ENCODE data around the gene TRAPPC10.
A peak's percentile ranks its signal among the peaks of the same experiment; 100 is the strongest.

Gene TRAPPC10, protein sequence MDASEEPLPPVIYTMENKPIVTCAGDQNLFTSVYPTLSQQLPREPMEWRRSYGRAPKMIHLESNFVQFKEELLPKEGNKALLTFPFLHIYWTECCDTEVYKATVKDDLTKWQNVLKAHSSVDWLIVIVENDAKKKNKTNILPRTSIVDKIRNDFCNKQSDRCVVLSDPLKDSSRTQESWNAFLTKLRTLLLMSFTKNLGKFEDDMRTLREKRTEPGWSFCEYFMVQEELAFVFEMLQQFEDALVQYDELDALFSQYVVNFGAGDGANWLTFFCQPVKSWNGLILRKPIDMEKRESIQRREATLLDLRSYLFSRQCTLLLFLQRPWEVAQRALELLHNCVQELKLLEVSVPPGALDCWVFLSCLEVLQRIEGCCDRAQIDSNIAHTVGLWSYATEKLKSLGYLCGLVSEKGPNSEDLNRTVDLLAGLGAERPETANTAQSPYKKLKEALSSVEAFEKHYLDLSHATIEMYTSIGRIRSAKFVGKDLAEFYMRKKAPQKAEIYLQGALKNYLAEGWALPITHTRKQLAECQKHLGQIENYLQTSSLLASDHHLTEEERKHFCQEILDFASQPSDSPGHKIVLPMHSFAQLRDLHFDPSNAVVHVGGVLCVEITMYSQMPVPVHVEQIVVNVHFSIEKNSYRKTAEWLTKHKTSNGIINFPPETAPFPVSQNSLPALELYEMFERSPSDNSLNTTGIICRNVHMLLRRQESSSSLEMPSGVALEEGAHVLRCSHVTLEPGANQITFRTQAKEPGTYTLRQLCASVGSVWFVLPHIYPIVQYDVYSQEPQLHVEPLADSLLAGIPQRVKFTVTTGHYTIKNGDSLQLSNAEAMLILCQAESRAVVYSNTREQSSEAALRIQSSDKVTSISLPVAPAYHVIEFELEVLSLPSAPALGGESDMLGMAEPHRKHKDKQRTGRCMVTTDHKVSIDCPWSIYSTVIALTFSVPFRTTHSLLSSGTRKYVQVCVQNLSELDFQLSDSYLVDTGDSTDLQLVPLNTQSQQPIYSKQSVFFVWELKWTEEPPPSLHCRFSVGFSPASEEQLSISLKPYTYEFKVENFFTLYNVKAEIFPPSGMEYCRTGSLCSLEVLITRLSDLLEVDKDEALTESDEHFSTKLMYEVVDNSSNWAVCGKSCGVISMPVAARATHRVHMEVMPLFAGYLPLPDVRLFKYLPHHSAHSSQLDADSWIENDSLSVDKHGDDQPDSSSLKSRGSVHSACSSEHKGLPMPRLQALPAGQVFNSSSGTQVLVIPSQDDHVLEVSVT

GRCh38 chr21:44011579-44012473 lies at the start of gene TRAPPC10:
Gene TRAPPC10 (plus strand): TSS chr21:44012309. CDS start chr21:44012494, 185 bp downstream.
- peak; percentile 87 for DNase-seq

GRCh38 chr21:43965911-43966585 lies 46.1 kb upstream of the TRAPPC10 start:
- DNase-seq: no peak

- no peak for DNase-seq
Measured at GRCh38 chr21:43966946-43967512, 45.1 kb upstream of the TRAPPC10 start.

DNA sequence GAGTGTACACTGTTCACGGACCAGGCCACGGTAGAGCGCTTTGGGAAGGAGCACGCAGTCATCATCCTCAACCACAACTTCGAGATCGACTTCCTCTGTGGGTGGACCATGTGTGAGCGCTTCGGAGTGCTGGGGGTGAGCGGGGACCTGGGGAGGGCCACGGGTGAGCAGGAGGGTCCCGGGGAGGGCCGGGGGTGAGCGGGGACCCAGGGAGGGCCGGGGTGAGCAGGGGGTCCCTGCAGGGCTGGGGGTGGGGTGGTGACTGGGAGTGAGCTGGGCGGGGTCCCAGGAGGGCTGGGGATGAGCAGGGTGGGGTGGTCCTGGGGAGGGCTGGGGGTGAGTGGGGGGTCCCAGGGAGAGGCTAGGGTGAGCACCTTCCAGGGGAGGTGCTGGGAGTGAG lies 44.1 kb upstream of the TRAPPC10 start:
- DNase-seq: no peak

DNA sequence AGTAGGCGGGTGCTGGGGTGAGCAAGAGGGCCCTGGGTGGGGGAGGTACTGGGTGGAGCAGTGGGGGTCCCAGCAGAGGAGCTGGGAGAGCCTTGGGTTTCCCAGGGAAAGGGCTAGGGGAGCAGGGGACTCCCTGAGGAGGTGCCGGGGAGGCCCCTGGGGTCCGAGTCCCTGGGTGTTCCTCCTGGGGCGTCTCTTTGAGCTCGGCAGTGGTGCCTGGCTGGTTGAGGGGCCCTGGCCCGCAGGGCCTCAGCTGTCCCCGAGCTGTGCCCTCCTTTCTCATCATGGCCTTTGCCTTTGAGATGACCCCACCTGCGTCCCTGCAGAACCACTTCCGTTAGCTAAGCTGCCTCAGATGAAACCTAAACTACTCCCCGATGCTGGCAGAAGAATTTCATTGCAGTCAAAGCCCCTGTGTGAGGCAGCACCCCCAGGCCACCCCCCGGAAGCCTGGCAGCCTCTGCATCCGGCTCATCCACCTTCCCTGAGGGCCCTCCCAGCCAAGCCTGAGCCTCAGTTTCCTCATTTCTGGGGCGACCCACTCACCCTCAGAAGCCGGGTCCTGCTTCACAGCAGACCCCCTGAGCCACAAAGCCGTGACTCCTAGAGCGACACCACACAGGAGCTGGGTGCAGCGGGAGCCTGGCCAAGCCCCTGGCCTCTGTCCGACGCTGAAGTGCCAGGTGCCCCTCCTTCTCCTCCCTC lies 43.5 kb upstream of the TRAPPC10 start:
- no peak for DNase-seq

DNA sequence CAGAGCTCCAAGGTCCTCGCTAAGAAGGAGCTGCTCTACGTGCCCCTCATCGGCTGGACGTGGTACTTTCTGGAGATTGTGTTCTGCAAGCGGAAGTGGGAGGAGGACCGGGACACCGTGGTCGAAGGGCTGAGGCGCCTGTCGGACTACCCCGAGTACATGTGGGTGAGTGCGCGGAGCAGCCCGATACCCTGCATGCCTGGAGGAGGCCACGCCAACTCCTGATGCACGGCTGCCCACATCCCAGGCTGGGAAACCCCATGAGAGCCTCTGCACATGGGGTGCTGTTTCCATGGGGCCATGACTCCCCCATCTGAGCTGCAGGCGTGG lies 43.0 kb upstream of the TRAPPC10 start:
- DNase-seq: no peak

GRCh38 chr21:43970551-43970950 lies 41.6 kb upstream of the TRAPPC10 start:
- no peak for DNase-seq

DNA sequence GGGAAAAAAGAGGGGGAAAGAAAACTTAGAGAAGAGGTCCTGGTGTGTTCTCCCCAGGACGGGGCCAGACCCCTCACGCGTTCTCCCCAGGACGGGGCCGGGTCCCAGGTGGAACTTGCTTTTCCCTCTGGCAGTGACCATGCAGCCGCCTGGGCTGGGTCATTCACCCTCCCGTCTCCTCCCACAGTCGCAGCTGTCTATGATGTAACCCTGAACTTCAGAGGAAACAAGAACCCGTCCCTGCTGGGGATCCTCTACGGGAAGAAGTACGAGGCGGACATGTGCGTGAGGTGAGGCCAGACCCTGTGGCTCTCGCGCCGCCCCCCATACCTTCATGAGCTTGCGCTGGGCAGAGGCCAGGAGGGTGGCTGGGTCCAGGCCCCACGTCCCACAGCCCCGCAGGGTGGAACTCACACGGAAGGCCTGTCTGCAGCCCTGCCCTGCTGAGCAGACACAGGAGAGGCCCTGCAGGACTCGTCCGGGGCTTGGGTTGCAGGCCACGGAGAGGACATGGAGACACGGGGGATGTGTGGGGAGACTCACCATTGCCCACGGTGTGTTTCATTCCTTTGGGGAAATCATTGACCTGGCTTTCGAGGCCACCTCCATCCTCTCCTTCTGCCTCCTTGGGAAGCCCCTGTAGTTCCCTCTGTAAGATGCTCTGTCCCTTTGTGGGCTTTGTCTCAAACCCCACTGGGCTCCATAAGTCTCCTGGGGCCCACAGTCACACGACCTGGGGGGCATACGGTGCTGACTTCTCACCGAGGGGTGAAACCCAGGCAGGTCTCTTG lies 40.7 kb upstream of the TRAPPC10 start:
- DNase-seq: no peak

GRCh38 chr21:43971992-43972255 lies 40.2 kb upstream of the TRAPPC10 start:
- DNase-seq: no peak

- no peak for DNase-seq
Measured at GRCh38 chr21:43972850-43973633, 39.1 kb upstream of the TRAPPC10 start.

GRCh38 chr21:43973634-43973955 lies 38.5 kb upstream of the TRAPPC10 start:
- no peak for DNase-seq

GRCh38 chr21:43974791-43975468 lies 37.2 kb upstream of the TRAPPC10 start:
- DNase-seq: peak; percentile 48

DNA sequence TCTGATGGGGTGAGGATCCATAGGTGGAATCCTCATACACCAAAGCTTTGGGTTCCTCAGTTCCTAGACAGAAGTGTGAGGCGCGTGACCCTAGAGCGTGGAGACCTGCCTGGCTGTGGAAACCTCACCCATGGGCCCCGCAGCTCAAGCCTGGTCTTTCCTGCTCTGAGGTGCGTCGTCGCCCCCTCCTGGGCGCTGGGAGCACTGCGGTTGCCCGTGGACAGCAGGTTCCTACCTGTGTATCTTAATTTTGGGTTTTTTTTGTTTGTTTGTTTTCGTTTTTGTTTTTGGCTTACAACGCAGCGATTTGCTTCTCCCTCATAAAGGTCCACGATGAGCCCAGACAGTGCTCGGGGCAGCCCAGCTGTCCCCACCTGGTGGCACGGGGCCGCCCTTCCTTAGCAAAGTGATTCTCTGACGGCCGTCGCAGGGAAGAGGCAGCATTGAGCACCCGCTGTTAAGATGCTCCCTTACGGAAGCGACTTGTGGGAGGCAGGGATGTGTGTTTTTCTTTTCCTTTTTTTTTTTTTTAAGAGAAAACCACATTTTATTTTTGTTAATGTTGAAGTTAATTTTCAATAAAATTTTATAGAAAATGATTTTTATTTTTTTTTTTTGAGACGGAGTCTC lies 36.5 kb upstream of the TRAPPC10 start:
- DNase-seq: peak; percentile 68

DNA sequence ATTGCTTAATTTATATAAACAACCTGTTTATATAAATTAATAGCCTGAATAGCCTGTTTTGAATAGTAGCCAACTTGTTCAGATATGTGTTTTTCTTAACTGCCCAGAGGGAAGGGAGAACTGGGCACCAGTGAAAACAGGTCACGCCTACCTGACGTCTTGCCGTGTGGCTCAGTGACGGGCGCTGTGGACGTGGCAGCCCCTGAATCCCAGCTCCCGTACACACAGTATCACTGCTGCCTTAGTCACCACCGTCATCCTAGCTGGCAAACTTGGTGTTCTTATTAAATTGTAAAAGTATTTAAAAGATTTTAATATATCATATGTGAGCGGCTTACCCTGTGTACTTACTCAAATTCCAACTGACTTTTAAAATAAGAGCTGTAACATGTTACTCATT lies 35.4 kb upstream of the TRAPPC10 start:
- no peak for DNase-seq

GRCh38 chr21:43978060-43978459 lies 34.0 kb upstream of the TRAPPC10 start:
- no peak for DNase-seq

- no peak for DNase-seq
Measured at GRCh38 chr21:43979654-43980053, 32.5 kb upstream of the TRAPPC10 start.

DNA sequence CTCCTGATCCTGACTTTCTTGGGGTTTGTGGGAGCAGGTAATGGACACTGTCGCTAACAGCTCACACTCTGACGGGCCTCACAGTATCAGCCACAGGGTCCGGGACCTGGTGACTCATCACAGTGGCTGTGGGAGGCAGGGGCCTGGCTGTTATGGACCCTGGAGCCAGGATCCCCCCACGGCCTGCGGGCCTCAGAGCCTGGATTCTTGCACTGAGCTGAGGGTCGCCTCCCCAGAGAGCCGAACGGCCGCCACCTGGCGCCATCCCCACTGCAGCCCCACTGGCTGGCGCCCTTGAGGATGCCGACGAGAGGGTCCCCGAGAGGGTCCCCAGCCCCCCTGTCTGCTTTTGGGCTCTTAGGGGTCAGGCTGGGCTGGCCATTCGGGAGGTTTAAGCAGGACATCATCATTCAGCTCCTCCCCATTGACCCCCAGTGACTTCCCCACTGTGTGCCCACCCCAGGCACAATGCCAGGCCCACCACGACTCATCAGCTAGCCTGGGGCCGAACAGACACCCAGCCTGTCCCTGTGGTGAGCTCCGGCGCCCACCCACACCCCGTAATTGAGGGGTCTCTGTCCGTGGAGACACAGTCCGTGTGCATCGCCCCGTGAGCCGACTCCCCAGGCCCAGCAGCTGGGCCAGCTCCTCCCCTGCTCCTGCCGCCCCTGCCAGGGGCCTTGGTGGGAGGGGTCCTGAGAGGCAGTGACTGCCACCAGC lies 30.8 kb upstream of the TRAPPC10 start:
- DNase-seq: no peak

- DNase-seq: no peak
Measured at GRCh38 chr21:43981871-43982210, 30.3 kb upstream of the TRAPPC10 start.

Measured in NCI-H2171 (cell line).